SK-N-SH treated with all-trans-retinoic acid at 6 μM for 48 hours (cell line): ENCODE data around the gene TLE1.

Experiments used
- ATAC-seq: fragments of 200-7000 bp; cut with Tn5 transposase; 3 replicates; pipeline ENCODE4 v1.9.1; 2020; ENCODE audit warnings: mild to moderate bottlenecking, moderate library complexity
- ARNTL ChIP-seq: fragments of 450-650 bp; formaldehyde crosslinking; IDR thresholded peaks from 2 replicates; pipeline ENCODE4 v1.5.0; 2020; ENCODE audit warnings: low read depth, mild to moderate bottlenecking, moderate library complexity, borderline replicate concordance
- BACH2 ChIP-seq: fragments of 250-450 bp; sonication (Bioruptor Pico); IDR thresholded peaks from 2 replicates; pipeline ENCODE4 v1.9.0; 2021; ENCODE audit warnings: mild to moderate bottlenecking, borderline replicate concordance
- CREB5 ChIP-seq: fragments of 250-450 bp; sonication (Bioruptor Pico); IDR thresholded peaks from 2 replicates; pipeline ENCODE4 v1.5.1; 2020; ENCODE audit warnings: low read depth, mild to moderate bottlenecking, moderate library complexity
- CSDC2 ChIP-seq: fragments of 250-450 bp; sonication (Bioruptor Pico); IDR thresholded peaks from 2 replicates; pipeline ENCODE4 v1.5.0; 2020; ENCODE audit warnings: mild to moderate bottlenecking, moderate library complexity
- CSRNP3 ChIP-seq: fragments of 250-450 bp; sonication (Bioruptor Pico); IDR thresholded peaks from 2 replicates; pipeline ENCODE4 v1.5.1; 2021; ENCODE audit warnings: mild to moderate bottlenecking, moderate library complexity
- ESRRG ChIP-seq: fragments of 250-450 bp; sonication (Bioruptor Pico); IDR thresholded peaks from 2 replicates; pipeline ENCODE4 v1.6.1; 2021; ENCODE audit warnings: mild to moderate bottlenecking
- GLIS3 ChIP-seq: fragments of 250-450 bp; sonication (Bioruptor Pico); IDR thresholded peaks from 2 replicates; pipeline ENCODE4 v1.5.0; 2020; ENCODE audit warnings: mild to moderate bottlenecking, moderate library complexity
- ISL1 ChIP-seq: fragments of 250-450 bp; sonication (Bioruptor Pico); IDR thresholded peaks from 2 replicates; pipeline ENCODE4 v2.1.2; 2022; ENCODE audit warnings: mild to moderate bottlenecking, moderate library complexity
- OSR1 ChIP-seq: fragments of 250-450 bp; sonication (Bioruptor Pico); IDR thresholded peaks from 2 replicates; pipeline ENCODE4 v1.8.0; 2022; ENCODE audit warnings: moderate library complexity, mild to moderate bottlenecking, inconsistent platforms
- PATZ1 ChIP-seq: fragments of 250-450 bp; sonication (Bioruptor Pico); IDR thresholded peaks from 2 replicates; pipeline ENCODE4 v1.8.0; 2020; ENCODE audit warnings: mild to moderate bottlenecking, moderate library complexity, borderline replicate concordance
- PPARA ChIP-seq: fragments of 250-450 bp; sonication (Bioruptor Pico); IDR thresholded peaks from 2 replicates; pipeline ENCODE4 v1.5.0; 2020; ENCODE audit warnings: mild to moderate bottlenecking, borderline replicate concordance
- SNAI2 ChIP-seq: fragments of 250-450 bp; sonication (Bioruptor Pico); IDR thresholded peaks from 2 replicates; pipeline ENCODE4 v1.5.0; 2020; ENCODE audit warnings: mild to moderate bottlenecking, moderate library complexity
- TCF4 ChIP-seq: fragments of 250-450 bp; sonication (Bioruptor Pico); IDR thresholded peaks from 2 replicates; pipeline ENCODE4 v1.8.0; 2021; ENCODE audit warnings: mild to moderate bottlenecking, moderate library complexity, borderline replicate concordance
- TOX ChIP-seq: fragments of 250-450 bp; sonication (Bioruptor Pico); IDR thresholded peaks from 2 replicates; pipeline ENCODE4 v1.8.0; 2021; ENCODE audit warnings: mild to moderate bottlenecking, moderate library complexity, borderline replicate concordance
- ZC3H10 ChIP-seq: fragments of 250-450 bp; sonication (Bioruptor Pico); IDR thresholded peaks from 2 replicates; pipeline ENCODE4 v1.5.1; 2021; ENCODE audit warnings: mild to moderate bottlenecking, moderate library complexity
- ZFP3 ChIP-seq: fragments of 250-450 bp; sonication (Bioruptor Pico); IDR thresholded peaks from 2 replicates; pipeline ENCODE4 v1.5.0; 2020; ENCODE audit warnings: mild to moderate bottlenecking, moderate library complexity
- ZFP30 ChIP-seq: fragments of 450-650 bp; formaldehyde crosslinking; IDR thresholded peaks from 2 replicates; pipeline ENCODE4 v1.5.0; 2022; ENCODE audit warnings: mild to moderate bottlenecking, moderate library complexity
- ZNF565 ChIP-seq: fragments of 450-650 bp; formaldehyde crosslinking; conservative IDR thresholded peaks from 2 replicates; pipeline ENCODE4 v1.5.0; 2020; ENCODE audit warnings: low read depth, mild to moderate bottlenecking, moderate library complexity
- ZNF70 ChIP-seq: fragments of 450-650 bp; formaldehyde crosslinking; IDR thresholded peaks from 2 replicates; pipeline ENCODE4 v1.5.0; 2020; ENCODE audit warnings: mild to moderate bottlenecking, moderate library complexity
- ZNF8 ChIP-seq: fragments of 450-650 bp; formaldehyde crosslinking; IDR thresholded peaks from 2 replicates; pipeline ENCODE4 v1.5.0; 2020; ENCODE audit warnings: mild to moderate bottlenecking, moderate library complexity
- TF ChIP-seq, protein P1 (sequence below): fragments of 250-450 bp; sonication (Bioruptor Pico); IDR thresholded peaks from 2 replicates; pipeline ENCODE4 v1.8.0; 2021; ENCODE audit warnings: low read depth, mild to moderate bottlenecking, moderate library complexity, borderline replicate concordance

TLE1 gene

GRCh38 chr9:81676395-81676794, 13.0 kb downstream of the TLE1 start:
- ATAC-seq, result no peak
- no peak for TF ChIP-seq CSRNP3 (CRISPR knock-in tag)
- TF ChIP-seq, all 23 proteins: peak for 0

- no peak for ATAC-seq
- no peak for TF ChIP-seq CSDC2 (CRISPR knock-in tag)
- no peak for TF ChIP-seq ZFP3 (CRISPR knock-in tag)
- TF ChIP-seq TOX (CRISPR knock-in tag), result no peak
- no peak for TF ChIP-seq ESRRG (CRISPR knock-in tag)
- TF ChIP-seq CREB5 (CRISPR knock-in tag), result no peak
- TF ChIP-seq ZFP30 (CRISPR knock-in tag), result no peak
- TF ChIP-seq ZNF8 (CRISPR knock-in tag), result no peak
- no peak for TF ChIP-seq SNAI2 (CRISPR knock-in tag)
- TF ChIP-seq, all 23 proteins: peak for 0
Measured at GRCh38 chr9:81673310-81673709, 16.0 kb downstream of the TLE1 start.

DNA sequence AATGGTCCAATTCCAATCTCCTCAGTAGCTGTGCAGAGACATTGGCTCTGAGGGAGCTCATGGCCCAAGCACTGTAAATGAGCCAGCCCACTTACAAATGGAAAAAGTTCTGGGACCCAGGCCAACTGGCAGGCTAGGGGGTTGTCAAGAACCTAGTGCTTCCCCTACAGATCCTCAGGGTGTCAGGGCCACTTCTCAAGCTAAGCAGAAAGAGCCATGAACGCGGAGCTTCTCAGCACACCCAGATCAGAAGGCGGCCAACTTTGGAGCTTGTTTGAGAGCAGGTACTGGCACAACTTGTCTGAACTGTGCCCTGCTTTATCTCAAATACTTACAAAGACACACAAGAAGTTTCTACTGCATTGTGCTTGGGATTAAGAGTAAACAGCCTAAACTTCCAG, 17.5 kb downstream of the TLE1 start:
- ATAC-seq, result peak; percentile 81
- TF ChIP-seq ISL1 (CRISPR knock-in tag) (no peak), BACH2 (no peak), ARNTL (CRISPR knock-in tag) (no peak), OSR1 (CRISPR knock-in tag) (no peak), ZFP30 (CRISPR knock-in tag) (no peak), ZC3H10 (CRISPR knock-in tag) (no peak), ZNF8 (CRISPR knock-in tag) (no peak), SNAI2 (CRISPR knock-in tag) (no peak), PATZ1 (no peak), GLIS3 (CRISPR knock-in tag) (no peak), ZNF565 (CRISPR knock-in tag) (no peak), CSDC2 (CRISPR knock-in tag) (no peak), TOX (CRISPR knock-in tag) (no peak), ZNF70 (CRISPR knock-in tag) (no peak), PPARA (CRISPR knock-in tag) (no peak)
- TF ChIP-seq, protein P1, sequence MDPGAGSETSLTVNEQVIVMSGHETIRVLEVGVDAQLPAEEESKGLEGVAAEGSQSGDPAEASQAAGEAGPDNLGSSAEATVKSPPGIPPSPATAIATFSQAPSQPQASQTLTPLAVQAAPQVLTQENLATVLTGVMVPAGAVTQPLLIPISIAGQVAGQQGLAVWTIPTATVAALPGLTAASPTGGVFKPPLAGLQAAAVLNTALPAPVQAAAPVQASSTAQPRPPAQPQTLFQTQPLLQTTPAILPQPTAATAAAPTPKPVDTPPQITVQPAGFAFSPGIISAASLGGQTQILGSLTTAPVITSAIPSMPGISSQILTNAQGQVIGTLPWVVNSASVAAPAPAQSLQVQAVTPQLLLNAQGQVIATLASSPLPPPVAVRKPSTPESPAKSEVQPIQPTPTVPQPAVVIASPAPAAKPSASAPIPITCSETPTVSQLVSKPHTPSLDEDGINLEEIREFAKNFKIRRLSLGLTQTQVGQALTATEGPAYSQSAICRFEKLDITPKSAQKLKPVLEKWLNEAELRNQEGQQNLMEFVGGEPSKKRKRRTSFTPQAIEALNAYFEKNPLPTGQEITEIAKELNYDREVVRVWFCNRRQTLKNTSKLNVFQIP (CRISPR knock-in tag), result no peak
- TF ChIP-seq, all 23 proteins: peak for 0

GRCh38 chr9:81669866-81670265, 19.5 kb downstream of the TLE1 start:
- no peak for ATAC-seq
- TF ChIP-seq GLIS3 (CRISPR knock-in tag) (0 out of 2 replicates have a peak, but pooled peaks have one; percentile 27), PATZ1 (no peak), BACH2 (no peak), CSRNP3 (CRISPR knock-in tag) (no peak), TCF4 (CRISPR knock-in tag) (no peak), OSR1 (CRISPR knock-in tag) (no peak), ZFP30 (CRISPR knock-in tag) (no peak), ISL1 (CRISPR knock-in tag) (peak; percentile 43; the same call in 1 of the 2 replicates)
- TF ChIP-seq, protein P1 (CRISPR knock-in tag), result no peak
